ENCODE data around the gene RAD17.
A peak's percentile ranks its signal among the peaks of the same experiment; 100 is the strongest.
"Not testable (repeated sequence)": the region's sequence is repeated elsewhere in the genome, so short reads cannot be mapped to it uniquely, and the experiment has no call there.

RAD17 gene, protein sequence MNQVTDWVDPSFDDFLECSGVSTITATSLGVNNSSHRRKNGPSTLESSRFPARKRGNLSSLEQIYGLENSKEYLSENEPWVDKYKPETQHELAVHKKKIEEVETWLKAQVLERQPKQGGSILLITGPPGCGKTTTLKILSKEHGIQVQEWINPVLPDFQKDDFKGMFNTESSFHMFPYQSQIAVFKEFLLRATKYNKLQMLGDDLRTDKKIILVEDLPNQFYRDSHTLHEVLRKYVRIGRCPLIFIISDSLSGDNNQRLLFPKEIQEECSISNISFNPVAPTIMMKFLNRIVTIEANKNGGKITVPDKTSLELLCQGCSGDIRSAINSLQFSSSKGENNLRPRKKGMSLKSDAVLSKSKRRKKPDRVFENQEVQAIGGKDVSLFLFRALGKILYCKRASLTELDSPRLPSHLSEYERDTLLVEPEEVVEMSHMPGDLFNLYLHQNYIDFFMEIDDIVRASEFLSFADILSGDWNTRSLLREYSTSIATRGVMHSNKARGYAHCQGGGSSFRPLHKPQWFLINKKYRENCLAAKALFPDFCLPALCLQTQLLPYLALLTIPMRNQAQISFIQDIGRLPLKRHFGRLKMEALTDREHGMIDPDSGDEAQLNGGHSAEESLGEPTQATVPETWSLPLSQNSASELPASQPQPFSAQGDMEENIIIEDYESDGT

DNA sequence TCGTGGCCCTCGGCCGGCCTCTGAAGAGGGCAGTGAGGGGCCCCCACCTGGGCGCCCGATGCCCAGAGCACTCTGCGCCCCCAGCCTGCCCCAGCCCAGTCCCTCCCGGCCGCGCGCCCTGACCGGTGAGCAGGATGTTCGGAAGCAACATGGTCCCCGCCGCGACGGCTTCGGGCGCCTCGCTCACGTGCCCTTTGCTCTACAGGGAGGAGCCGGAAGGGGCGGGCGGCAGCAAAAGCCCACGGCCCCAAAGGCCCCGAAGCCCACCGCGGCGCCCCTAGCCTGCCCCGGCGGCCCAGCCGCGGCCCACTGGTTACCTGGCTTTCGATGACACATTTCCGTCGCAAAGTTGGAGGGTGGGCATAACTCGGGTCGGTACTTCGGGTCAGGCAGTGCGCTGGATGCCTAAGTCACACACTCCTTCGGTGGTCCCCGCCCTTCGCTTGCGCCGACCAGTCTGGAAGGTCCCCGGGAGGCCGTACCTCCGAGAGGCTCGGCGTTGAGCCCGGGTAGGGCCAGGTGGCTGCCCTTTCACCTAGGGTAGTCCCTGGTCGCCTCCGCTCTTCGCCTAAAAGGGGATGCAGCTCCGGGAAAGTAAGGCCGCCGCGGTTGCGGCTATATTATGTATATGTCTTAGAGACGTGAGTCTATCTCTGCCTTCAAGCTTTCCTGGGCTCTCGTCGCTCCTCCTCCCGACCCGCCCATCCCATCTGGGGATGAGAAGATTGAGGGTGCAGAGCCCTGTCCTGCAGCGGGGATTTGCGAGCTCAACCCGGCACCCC lies at the start of gene RAD17, which contains the start of the genes AK6 and TAF9:
Gene RAD17 (plus strand): TSS at position 479 of the 782 bp plus-strand sequence. CDS start 2,391 bp downstream, outside the sequence.
Gene AK6 (minus strand): TSS at position 181 of the 782 bp plus-strand sequence. CDS start 30 bp downstream, at position 151.
Gene TAF9 (minus strand): TSS at position 181 of the 782 bp plus-strand sequence. CDS start 3,783 bp downstream, outside the sequence.
- DNase-seq (ENCODE audit: low read depth), result peak; percentile 92

DNA sequence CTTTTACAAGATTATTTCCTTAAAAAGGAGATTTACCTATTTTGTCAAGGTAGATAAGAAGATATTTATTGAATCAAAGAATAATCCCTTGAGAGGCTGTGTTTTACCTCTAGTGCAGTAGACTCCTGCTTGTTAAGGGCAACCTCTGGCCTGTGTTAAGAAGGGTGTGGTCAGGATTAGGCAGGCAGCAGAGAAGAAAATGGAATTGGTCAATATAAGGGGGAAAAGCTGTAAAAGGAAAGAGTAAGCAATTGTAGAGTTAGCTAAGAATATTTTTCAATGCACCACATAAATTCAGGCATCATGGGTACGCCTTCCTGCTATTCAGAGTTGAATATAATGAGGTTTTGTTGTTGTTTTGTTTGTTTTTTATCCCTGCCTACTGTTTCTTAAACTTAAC lies 43.3 kb upstream of the RAD17 start:
- DNase-seq (ENCODE audit: low read depth), result no peak

DNA sequence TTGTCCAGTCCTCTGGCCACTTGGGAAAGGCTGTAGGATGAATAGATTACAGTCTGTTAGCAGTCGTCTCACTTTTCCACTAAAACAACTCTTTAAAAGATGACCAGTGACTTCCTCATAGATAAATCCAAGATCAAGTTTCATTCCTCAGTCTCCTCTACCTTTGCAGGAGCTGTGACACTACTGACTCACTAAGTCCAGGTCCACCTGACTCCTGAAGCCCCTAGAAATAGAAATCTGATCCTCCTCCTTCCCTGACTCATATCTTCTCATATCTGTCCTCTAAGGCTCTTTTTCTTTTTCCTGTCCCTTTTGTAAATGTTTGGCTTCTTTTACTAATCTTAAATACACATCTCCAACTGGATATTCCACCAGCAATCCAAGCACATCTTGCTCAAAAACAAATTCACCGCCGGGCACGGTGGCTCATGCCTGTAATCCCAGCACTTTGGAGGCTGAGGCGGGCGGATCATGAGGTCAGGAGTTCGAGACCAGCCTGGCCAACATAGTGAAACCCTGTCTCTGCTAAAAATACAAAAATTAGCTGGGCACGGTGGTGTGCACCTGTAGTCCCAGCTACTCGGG lies 39.6 kb upstream of the RAD17 start:
- no peak for DNase-seq (ENCODE audit: low read depth)

DNA sequence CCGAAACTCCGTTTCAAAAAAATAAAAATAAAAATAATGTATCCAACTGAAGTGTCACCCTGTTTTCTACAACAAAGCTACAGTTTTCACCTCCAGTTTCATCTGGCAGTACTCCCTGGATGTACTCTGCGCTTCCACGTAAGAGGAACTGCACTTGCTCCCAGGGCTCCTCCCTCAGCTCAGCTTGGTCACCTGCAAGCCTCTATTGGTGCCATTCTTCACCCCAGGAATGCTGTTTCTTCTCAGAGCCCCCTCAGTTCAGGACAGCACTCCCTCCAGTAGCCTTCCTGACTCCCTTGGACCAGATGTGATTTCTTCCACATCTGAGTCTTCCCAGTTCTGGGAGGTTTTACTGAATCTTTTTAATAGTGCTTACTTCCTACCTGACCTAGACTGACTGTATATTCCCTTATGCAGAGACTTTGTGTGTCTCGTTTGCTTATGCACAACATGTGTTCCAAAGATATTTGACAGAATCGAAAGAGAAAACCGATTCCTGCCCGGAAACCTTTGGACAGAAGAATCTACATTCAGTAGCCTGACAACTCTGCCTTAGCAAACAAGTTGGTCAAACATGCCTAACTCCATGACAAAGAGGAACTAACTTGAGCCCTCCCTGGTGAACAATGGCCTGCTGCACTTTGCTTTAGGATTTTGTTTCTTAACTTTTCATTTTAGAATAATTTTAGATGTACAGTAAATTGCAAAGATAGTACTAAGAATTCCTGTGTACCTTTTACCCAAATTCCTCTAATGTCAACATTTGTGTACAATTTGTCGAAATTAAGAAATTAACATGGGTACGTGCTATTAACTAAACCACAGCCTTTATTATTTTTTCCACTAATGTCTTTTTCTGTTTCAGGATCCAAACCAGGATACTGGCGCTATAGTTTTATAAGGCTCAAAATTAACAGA lies 37.8 kb upstream of the RAD17 start:
- no peak for DNase-seq (ENCODE audit: low read depth)

DNA sequence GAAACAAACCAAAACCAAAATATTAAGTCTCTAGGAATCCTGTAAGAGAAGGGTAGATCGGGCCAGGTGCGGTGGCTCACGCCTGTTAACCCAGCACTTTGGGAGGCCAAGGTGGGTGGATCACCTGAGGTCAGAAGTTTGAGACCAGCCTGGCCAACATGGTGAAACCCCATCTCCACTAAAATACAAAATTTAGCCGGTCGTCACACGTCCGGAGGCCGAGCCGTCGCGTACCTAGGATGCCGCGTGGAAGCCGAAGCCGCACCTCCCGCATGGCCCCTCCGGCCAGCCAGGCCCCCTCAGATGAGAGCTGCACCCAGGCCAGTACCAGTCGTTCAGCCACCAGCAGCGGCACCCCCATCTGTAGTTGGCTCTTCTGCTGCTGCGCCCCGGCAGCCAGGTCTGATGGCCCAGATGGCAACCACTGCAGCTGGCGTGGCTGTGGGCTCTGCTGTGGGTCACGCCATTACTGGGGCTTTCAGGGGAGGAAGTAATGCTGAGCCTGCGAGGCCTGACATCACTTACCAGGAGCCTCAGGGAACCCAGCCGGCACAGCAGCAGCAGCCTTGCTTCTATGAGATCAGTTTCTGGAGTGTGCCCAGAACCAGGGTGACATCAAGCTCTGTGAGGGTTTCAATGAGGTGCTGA lies 35.8 kb upstream of the RAD17 start:
- not testable (repeated sequence) for DNase-seq (ENCODE audit: low read depth)

DNA sequence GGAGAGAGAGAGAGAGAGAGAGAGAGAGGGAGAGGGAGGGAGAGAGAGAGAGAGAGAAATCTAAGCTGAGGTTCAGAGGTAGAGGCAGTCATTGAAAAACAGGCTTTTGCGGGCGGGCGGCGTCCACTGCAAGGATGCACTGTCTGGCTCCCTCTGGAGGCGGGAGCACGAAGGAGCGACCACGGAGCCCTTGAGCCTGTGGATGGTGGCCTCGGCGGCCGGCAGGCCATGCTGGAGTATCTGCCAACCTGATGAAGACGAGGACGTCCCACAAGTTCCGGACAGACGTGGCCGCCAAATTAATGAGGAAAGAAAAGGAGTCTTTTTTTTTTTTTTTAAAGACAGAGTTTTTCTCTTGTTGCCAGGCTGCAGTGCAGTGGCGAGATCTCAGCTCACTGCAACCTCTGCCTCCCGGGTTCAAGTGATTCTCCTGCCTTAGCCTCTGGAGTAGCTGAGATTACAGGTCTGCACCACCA lies 34.8 kb upstream of the RAD17 start:
- DNase-seq (ENCODE audit: low read depth), result peak; percentile 84

DNA sequence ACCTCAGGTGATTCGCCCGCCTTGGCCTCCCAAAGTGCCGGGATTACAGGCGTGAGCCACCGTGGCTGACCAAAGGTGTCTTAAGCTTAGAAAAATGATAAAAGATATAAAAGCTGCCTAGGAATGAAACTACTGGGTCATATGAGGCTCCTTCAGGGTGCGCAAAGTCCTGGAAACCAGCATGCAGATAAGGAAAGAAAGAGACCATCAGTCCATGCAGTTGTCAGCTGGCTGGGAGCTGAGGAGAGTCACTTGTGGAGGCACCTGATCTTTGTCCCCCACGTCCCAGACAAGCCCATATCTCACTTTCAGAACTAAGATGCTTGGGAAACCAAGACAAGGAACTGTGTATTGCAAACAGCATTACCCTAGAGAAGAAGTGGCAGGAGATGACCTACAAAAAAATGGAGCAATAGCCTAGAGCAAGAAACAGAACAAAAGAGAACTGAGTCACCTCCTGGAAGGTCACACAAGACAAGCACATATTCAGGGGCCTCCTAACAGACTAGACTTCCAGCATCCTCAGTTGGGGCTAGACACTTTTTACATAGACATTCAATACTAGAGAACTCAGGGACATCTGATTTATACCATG lies 34.2 kb upstream of the RAD17 start:
- DNase-seq (ENCODE audit: low read depth), result no peak

DNA sequence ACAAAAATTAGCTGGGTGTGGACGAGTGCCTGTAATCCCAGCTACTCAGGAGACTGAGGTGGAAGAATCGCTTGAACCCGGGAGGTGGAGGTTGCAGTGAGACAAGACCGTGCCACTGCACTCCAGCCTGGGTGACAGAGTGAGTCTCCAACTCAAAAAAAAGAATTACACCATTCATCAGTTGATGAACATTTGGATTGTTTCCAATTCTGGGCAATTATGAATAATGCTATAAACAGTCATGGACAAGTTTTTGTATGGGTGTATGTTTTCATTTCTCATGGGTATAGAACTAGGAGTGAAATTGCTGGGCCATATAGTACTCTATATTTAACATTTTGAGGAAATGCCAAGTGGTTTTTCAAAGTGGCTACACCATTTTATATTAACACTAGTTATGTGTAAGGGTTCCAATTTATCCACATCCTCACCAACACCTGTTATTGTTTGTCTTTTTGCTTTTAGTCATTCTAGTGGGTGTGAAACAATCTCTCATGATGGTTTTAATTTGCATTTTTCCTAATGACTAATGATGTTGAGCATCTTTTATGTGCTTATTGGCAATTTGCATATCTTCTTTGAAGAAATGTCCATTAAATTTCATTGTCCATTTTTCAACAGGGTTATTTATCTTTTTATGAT lies 28.0 kb upstream of the RAD17 start:
- DNase-seq (ENCODE audit: low read depth), result no peak

DNA sequence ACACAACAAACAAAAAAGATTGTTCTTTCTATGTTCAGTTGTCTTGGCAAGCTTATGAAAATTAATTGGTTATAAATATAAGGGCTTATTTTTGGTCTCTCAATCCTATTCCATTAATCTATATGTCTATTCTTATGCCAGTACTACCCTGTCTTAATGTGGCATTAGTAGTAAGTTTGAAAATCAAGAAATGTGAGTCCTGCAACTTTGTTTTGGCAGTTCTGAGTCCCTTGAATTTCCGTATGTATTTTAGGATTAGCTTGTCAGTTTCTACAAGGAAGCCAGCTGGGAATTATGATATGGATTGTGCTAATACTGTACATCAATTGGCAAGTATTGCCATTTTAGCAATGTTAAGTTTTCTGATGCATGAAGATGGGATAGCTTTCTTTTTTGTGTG lies 26.5 kb upstream of the RAD17 start:
- DNase-seq (ENCODE audit: low read depth), result no peak

DNA sequence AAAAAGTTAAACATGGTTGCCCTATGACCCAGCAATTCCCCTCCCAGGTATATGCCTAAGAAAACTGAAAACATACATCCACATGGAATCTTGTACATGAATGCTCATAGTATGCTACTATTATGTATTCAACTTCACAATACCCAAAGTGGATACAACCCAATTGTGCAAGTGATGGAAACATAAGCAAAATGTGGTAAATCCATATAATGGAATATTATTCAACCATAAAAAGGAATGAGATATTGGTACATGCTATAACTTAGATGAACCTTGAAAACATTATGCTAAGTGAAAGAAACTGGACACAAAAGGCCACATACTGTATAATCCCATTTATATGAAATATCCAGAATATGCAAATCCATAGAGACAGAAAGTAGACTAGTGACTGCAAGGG lies 19.0 kb upstream of the RAD17 start:
- DNase-seq (ENCODE audit: low read depth), result no peak

DNA sequence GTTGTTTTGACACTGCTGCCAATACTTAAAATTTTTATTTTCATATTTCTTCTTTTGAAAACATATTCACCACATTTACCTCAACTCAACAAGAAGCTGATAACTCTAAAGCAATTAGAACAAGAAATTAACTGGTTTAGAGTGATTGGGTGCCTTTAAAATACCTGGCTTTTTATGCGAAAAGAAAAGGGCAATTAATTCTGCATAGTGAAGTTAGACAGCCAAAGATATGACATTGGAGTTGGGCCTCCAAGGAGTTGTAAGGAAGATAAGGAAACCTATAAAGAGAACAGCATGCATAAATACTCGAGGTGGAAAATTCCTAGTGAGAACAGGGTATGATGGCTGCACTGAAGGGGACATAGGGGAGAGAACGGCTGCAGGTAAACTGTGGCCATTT lies 9.9 kb upstream of the RAD17 start:
- DNase-seq (ENCODE audit: low read depth), result no peak

DNA sequence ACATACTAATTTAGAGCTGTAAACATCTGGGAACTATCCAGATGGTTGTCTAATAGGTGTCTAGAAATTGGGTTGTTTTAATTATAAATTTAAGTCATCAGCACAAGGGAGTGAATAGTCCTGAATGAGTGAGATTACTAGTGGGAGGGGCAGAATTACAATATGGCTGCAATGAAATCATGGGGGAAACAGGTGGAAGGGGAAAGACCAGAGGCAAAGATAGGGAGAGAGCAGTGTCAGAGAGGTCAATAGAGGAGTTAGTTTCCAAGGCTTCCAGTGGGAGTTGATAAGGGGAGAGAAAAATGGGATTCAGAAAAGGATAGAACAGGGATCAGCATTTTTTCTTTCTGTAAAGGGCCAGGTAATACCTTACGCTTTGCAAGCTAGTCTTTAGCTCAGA lies 9.2 kb upstream of the RAD17 start:
- DNase-seq (ENCODE audit: low read depth), result no peak

DNA sequence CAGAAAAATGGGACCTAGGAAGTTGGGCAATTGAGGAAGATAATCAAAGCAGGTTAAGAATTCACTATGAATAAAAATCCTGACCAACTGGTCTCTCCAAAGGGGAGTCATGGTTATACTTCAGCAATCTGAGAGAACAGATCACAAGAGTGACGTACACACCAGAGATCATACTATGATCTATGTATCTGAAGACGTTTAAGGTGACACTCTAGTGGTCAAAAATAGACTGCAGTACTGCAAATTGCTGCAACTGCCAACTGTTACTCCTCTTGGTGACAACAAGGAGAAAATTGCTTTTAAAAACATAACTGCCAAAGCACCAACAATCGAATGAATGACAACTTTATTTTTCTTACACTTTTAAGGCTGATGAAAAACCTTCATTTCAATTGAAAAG lies 5.2 kb upstream of the RAD17 start:
- DNase-seq (ENCODE audit: low read depth), result peak; percentile 20

DNA sequence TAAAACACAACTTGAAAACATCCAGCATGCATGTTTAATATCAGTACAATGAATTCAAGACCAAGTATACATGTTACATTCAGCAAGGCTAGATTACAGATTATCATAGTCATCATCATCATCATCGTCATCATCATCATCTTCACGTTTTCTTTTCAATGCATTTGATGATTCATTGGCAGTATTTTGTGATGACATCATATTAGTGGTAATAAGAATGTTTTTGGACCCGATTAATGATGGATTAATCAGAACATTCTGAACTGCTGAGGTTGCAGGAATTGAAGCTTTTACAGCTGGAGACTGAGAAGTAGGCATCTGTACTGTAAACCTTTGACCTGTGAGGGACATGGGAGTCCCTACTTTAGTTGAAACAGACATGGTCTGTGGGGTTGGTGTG lies 4.8 kb upstream of the RAD17 start:
- DNase-seq (ENCODE audit: low read depth), result no peak

DNA sequence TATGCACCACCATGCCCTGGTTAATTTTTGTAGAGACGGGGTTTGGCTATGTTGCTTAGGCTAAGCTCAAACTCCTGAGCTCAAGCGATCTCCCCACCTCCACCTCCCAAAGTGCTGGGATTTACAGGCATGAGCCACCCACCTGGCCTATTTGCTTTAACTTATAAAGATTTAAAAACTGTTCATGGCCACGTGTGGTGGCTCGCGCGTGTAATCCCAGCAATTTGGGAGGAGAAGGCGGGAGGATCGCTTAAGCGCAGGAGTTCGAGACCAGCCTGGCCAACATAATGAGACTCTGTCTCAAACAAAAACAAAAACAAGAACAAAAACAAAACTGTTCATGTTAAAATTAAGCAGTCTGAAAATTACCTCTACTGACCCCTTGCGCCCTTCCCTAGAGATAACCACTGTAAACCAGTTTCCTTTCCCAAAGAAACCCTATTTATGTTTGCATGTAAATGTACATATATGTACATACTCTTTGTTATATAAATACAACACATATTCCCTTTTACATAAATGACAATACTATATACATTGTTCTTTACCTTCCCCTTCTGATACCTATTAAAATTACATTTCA lies 1.8 kb upstream of the RAD17 start:
- DNase-seq (ENCODE audit: low read depth), result no peak

DNA sequence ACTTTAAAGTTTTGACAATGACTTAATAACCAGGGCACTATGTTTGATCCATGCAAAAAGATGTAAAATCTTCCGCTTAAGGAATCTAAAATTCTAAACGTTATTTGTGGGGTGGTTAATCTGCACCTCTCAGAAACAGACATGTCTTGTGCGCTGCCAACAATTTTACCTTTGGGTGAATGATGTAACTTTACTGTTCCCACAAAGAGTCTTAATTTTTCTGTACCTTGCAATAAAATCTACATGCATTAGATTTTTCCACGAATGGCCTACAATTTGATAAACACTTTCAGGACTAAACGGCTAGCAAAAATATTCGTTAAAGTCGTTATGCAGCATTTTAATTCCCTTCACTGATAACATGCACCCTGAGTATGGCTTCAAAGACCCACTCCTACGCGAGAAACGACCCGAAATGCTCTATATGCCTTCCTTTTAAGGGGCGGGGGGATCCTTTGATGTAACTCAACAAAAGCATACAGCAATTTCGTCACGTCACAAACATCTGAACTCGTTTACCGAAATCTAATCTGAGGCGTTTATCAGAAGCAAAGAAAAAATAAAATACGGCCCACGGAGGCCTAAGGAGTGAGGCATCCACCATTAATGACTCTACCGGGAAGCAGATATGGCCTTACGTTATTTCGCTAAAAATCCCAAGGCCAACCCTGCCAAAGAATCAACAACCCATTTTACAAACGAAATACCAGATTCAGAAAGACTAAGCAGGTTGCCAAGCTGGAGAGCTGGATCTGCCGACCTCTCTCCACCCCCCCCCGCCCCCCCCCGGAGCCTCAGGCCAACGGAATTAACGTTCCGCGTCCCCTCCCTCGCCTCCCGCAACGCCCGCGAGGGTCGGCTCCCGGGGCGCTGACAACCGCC lies 919 bp upstream of the RAD17 start:
- DNase-seq (ENCODE audit: low read depth), result peak; percentile 47

DNA sequence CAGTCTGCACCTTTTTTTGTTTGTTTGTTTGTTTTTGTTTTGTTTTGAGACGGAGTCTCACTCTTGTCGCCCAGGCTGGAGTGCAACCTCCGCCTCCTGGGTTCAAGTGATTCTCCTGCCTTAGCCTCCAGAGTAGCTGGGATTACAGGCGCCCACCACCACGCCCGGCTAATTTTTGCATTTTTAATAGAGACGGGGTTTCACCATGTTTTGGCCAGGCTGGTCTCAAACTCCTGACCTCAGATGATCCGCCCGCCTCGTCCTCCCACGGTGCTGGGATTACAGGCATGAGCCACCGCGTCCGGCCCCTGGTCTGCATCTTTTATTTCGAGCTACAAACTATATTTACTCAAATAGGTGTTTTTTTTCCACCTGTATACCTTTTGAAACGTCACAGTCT lies 717 bp downstream of the RAD17 start:
- DNase-seq (ENCODE audit: low read depth), result peak; percentile 12

DNA sequence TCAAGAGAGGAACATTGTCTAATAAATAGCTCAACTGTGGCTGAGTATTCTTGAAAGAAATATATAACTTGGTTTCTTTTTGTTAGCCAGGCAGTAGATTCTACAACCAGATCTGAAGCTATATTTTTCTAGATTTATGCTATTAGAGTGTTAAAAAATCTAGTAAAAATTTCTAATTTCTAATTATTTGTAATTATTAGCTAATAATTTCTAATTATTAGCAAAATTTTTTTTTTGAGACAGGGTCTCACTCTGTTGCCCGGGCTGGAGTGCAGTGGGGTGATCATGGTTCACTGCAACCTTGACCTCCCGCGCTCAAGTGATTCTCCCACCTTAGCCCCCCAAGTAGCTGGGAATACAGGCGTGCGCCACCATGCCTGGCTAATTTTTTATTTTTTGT lies 2.8 kb downstream of the RAD17 start:
- no peak for DNase-seq (ENCODE audit: low read depth)

All from iris pigment epithelial cell (primary cell).